Choroid plexus epithelial cell (primary cell): Measurements from ENCODE around the gene RIN3.

Experiments
- DNase-seq: peaks from one replicate; pipeline ENCODE4 v3.0.0-alpha.2; 2010; ENCODE audit warnings: low read depth
- H3K4me3 ChIP-seq: 2 replicates; pipeline ENCODE4 v1.5.1; 2011; ENCODE audit warnings: low read depth, mild to moderate bottlenecking, control low read depth, low read length, moderate library complexity
- TF ChIP-seq, protein P1 (sequence below): conservative IDR thresholded peaks from 2 replicates; pipeline ENCODE4 v1.5.1; 2011; ENCODE audit warnings: low read depth, mild to moderate bottlenecking, control low read depth, inconsistent platforms, low read length, moderate library complexity

The RIN3 gene

GRCh38 chr14:92600318-92601053, 86.9 kb downstream of the RIN3 start:
- no peak overlapping the region for H3K4me3 ChIP-seq
- TF ChIP-seq, protein P1, sequence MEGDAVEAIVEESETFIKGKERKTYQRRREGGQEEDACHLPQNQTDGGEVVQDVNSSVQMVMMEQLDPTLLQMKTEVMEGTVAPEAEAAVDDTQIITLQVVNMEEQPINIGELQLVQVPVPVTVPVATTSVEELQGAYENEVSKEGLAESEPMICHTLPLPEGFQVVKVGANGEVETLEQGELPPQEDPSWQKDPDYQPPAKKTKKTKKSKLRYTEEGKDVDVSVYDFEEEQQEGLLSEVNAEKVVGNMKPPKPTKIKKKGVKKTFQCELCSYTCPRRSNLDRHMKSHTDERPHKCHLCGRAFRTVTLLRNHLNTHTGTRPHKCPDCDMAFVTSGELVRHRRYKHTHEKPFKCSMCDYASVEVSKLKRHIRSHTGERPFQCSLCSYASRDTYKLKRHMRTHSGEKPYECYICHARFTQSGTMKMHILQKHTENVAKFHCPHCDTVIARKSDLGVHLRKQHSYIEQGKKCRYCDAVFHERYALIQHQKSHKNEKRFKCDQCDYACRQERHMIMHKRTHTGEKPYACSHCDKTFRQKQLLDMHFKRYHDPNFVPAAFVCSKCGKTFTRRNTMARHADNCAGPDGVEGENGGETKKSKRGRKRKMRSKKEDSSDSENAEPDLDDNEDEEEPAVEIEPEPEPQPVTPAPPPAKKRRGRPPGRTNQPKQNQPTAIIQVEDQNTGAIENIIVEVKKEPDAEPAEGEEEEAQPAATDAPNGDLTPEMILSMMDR: peak; percentile 35
- DNase-seq: peak; percentile 89

DNA sequence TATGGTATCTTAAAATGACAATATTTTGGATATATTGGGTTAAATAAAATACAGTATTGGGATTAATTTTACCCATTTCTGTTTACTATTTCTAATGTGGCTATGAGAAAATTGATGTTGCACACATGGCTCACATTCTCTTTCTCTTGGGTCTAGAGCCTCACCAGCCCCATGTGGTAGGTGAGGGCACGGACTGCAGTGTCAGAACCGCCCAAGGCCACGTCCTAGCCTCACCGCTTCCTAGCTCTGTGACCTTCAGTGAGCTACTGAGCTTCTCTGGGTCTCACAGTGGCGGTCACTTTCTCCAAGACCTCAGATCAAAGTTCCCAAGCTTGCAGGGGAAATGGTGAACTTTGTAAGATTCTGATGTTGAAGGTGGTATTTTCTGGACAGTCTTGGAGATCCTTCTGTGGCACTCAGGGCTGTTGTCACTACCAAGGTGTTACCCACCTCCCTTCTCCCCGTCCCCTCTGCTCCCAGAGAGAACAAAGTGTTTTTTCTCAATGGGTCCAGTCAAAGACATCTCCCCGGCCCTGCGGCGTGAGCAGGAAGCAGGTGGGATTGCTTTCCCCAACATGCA, 87.6 kb downstream of the RIN3 start:
- TF ChIP-seq, protein P1: no peak
- no peak overlapping the region for H3K4me3 ChIP-seq

DNA sequence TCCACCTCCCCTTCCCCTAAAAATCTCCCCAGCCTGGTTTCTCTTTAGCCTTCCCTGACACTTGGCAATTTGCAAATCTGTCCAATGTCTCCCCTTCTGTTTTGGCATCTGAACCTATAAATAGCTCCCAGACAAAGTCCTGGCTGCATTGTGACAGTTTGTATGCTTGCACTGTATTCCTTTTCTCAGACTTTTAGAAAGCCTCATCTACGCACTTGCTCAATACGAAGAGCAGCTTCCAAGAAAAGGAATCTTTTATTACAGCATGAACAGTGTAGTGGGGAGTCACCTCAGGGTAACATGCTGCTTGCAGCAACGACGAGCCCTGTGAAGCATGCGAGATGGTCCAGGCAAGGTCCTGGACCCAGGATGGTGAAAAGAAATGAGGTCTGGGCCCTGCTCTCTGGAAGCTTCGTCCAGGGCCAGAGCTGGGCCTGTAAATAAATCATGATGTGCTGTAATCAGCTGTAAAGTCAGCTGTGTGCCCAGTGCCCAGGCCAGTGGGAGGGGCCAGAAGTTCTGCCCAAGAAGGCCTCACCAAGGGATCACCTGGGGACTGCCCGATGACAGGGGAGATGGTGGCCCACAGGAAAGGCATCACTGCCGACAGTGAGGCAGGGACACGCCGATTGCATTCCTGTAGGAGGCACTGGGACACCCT, 88.3 kb downstream of the RIN3 start:
- no peak for DNase-seq
- TF ChIP-seq, protein P1: no peak
- no peak overlapping the region for H3K4me3 ChIP-seq

More for the DNA sequence above, 87.6 kb downstream of the RIN3 start:
- DNase-seq: no peak

- no peak overlapping the region for H3K4me3 ChIP-seq
- TF ChIP-seq, protein P1: peak; percentile 37
- peak; percentile 92 for DNase-seq
Measured at GRCh38 chr14:92603309-92604242, 90.0 kb downstream of the RIN3 start.

DNA sequence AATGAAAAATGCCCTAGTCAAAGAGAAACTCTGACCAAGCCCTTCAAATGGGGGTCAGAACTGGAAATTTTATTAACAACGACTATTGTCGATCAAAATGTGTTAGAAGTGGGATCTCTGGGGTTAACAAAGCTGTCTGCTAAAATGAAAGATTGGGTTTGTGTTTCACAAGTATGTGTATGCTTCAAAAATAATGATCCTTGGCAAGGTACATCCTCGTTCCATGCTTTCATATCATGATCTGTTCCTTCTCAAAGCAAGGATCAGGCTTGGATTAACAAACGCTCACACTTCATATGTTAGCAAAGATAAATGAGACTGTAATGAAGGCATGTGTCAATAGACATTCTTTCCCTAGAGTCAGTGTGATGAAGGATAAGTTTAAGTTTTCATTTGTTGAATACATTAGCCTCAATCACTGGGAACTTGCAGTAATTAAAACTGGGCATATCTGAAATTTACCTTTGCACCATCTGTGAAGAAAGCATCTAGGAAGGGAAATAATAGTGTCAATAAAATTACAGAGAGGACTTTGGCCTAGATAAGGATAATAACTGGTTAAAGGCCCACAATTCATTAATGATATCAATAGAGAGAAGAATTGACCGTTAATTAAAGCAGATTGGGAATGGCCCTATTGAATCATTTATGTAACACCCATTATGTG, 91.8 kb downstream of the RIN3 start:
- TF ChIP-seq, protein P1: no peak
- DNase-seq: no peak
- H3K4me3 ChIP-seq: no peak overlapping the region

DNA sequence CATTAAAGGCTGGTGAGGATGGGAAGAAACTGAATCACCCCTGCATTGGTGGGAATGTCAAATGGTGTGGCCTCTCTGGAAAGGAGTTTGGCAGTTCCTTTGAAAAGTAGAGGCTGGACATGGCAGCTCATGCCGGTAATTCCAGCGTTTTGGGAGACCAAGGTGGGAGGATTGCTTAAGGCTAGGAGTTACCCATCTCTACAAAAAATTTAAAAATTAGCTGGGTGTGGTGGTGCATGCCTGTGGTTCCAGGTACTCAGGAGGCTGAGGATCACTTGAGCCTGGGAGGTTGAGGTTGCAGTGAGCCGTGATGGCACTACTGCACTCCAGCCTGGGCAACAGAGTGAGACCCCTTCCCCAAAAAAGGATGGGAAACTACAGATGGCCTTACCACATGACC, 93.7 kb downstream of the RIN3 start:
- H3K4me3 ChIP-seq: no peak overlapping the region
- TF ChIP-seq, protein P1: no peak
- no peak for DNase-seq
